HG03521 (cell line): ENCODE results near the gene DOCK9.

ENCODE experiments used
- ATAC-seq: cut with Tn5 transposase; IDR thresholded peaks from one replicate; pipeline ENCODE4 v1.9.1; 2021; ENCODE audit warnings: mild to moderate bottlenecking, moderate library complexity; ENCODE audit not compliant: unreplicated experiment

DOCK9 gene

DNA sequence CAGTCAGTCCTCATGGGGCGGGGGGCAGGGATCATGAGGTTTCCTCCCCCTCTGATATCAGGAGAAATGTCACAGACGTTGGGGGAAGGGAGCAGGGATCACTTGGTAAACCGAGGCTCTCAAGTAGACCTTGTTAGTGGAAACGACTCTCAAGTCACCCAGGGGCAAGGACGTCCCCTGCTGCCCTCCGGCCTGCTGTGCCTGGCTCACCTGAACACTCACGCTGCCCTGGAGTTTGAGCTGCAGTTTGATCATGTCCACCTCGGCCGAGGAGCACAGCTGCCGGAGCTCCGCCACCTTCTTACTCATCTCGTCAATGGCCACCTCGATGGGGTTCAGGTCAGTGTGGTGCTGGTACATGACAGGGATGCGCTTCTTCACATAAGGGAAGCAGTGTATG is 177.8 kb downstream of the DOCK9 start:
- ATAC-seq, result no peak

DNA sequence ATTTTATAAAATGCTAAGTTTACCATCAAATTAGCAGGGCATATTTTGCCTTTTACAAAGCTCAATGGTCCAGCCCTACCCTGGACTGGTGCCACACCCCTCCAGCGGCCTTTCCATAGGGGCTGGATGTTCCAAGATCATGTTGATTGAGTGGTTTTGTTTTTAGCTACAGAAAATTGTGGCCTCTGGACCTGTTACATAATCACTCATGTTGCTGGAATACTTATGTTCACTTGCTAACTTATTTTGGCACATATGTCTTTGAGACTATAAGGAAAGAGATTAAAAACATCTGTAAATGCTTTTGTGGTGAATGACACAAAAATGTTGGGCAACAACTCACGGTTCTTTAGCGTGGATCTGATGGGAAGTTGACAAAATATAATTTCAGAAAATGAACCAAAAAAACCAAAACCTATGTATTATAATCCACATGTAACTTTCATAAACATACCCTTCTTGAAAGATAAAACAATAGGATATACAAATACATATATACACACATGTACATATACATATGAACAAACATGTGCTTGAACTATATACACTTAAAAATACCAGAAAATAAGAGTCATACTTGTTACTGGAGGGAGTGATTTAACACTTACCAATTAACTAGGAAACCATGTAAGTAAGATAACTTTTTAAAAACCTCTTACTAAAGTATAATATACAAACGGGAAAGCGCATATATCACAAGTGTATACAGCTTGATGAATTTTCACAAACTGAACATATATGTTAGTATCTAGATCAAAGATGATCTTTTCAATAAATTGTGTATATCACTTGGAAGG is 178.8 kb downstream of the DOCK9 start:
- no peak for ATAC-seq

DNA sequence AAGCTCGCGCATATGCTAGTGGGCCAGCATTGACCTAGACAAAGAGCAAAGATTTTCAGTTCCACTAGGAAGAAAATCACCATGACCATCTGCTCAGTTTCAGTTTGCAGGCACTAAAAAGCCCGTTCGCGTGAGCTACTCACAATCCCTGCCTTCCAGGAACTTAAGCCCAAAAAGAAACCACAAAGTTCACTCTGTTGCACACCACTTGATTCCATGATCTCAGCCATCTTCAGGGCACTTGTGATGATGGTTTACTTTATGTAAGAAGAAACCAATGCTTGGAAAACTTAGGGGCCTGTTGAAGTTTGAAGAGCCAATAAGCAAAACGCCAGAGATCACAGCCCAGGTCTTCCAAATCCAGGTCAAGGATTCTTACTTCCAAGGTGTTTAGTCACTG is 180.4 kb downstream of the DOCK9 start:
- no peak for ATAC-seq

DNA sequence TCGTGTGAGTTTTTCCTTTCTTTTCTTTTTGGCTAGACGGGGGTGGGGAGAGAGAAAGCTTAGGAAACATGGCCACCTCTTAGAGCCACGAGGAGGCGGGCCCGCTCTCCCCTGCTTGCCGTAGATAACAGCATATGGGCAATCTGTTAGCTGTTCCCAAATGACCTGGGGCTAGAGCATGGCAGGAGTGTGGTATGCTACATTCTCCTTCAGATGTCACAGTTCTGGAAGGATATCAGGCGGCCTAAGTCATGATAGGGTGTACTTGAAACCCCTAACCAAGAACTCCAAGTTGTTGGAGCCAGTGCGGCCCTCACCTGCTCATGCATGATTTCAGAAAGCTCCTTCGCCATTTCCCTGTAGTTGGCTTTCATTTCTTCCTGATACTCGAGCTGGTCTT is 181.1 kb downstream of the DOCK9 start:
- no peak for ATAC-seq

DNA sequence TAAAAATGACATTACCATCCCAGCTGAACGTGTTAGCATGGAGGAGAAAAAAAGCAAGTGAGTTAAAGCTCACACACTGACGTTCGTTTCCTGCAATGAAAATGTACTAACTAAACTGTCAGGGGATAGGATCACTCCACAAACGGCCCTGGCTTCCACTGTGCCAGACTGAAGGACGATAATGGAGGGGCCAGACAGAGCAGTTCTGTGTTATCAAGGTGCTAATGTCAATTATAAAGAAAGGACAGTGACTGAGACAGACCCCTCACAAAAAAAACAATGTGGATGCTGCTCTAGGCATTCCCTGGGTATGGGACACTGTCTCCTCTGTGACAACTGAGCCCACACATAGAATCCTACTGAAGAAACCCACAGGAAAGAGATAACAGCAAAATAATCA is 181.7 kb downstream of the DOCK9 start:
- ATAC-seq, result no peak

DNA sequence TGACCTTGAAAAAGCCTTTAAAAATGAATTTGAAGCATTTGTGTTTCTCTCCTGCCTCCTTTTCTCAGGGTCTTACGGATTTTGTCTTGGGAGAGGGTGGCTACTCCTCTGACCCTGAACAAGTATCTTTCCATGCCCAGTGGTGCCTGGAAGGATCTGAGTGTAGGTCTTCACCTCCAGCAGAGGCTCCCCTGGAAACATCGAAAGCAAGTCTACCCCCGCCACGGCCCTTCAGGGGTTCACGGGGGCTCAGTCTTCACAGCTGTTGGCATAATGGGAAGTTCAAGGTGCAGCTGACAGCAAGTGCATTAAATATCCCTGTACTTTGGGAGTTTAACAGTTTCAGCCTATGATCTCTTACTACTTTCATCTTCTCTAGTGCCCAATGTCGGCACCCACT is 182.6 kb downstream of the DOCK9 start:
- ATAC-seq, result no peak

DNA sequence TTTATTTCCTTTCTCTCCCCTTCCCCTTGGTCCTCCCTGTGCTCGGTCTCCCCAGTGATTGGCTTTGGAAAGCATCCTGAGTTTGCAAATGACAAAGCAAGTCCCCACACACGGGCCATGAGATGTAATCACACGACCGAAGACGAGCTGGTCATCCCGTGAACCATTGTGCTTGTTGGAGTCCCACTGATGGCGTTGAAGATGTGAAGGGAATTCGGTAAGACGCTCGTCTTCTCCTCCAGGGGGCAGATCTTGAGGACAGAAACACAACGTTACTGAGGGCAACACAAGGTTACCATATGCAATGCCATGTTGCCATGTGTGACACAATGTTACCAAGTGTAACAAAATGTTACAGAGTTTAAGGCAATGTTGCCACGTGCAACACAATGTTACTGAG is 183.4 kb downstream of the DOCK9 start:
- no peak for ATAC-seq

DNA sequence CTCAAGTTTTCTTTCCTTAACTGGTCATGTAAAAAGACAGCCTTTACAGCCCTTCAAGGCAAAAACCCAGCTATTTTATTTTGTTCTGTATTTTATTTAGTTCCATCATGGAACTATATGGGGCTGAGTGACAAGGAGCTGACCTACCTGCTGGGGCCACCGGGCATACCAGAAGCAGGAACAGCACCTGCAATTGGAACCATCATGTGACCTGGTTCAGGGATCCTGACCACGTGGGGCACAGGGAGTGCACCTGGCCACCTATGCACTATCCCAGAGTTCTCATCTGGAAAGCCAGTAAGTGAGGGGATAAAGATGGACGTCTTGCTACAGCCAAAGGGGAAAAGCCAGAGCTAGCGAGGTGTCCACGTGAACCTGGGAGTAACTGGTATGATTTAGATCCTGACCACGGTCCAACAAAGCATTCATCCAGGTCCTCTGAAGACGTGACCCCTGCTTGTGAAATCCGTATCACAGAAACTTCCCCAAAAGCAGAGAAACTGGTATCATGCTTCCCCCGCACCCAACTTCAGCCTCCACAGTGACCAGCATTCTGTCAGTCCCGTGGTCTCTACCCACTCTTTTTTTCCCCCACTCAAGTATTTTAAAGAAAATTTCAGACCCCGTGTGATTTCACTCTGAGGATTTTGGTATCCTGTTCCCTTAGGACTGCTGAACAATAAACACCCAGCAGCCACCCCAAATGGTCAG is 184.9 kb downstream of the DOCK9 start:
- no peak for ATAC-seq

DNA sequence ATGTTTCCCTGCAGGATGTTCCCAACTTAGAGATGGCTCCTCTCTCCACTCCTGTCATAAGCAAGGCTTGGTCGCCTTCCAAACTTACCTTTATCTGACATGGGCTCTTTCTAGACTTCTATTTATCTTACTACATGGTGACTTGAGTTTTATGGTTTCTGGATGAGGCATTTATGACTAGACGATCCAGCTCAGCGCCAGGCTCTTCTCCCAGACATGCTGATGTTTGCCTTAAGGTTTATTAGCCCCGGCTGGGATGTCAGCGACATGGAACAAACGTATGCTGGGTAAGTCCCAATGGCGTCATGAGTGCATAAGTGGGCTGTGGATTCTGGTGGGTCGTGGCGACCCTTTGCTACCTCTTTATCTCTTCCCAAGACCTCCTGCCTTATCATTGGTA is 185.5 kb downstream of the DOCK9 start:
- no peak for ATAC-seq

DNA sequence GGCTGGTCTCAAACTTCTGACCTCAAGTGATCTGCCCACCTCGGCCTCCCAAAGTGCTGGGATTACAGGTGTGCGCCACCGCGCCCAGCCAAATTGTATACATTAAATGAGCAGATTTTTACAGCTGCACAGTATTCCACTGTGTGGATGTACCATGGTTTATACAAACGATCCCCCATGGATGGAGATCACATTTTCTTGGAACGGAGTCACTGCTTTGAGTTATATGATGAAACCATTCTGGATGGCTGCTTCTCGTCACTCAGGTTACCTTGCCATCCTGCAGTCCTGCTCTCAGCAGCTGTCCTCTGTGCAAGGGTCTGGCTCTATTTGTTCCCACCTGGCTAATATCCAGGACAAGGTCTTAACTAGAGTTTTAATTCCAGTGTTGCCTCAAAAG is 186.3 kb downstream of the DOCK9 start:
- ATAC-seq, result no peak

DNA sequence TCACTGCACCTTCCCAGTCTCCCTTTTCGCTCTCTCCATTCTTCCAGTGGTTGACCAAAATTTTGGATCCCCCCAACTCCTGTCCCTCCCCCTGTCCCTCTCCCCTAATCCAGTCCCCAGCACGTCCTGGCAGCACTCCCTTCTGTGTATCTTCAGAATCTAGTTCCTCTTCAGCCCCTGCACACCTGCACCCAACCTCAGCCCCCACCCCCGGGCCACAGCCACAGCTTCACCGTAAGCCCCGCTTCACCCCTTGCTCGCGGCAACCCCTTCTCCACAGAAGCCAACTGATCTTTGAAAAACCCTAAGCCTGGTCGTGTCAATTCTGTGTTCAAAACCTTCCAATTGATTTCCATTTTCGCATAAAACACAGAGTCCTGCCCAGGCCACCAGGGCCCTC is 189.9 kb downstream of the DOCK9 start:
- no peak for ATAC-seq

DNA sequence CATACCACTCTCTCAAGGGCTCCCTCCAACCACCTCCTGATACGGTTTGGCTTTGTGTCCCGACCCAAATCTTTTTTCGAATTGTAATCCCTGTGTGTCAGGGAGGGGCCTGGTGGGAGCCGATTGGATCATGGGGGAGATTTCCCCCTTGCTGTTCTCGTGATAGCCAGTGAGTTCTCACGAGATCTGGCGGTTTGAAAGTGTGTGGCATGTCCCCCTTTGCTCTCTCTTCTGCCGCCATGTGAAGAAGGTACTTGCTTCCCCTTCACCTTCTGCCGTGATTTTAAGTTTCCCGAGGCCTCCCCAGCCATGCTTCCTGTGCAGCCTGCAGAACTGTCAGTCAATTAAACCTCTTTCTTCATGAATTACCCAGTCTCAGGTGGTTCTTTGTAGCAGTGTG is 190.7 kb downstream of the DOCK9 start:
- ATAC-seq, result no peak

DNA sequence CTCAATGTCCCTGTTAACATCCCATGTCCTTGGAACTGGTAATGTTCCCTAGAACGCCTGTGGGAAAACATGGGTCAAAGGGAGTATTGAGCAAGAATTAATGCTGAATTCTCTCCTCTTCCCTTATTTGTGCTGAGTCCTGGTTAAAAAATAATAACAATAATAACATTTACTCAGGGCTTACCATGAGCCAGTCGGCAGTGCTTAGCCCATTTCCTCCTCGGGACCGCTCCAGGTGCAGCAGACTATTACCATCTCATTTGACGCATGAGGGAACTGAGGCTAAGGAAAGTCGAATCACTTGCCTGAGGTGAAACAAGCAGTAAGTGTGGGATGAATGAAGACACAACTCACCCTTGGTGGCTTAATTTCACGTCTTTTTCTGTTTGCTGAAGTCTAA is 191.8 kb downstream of the DOCK9 start:
- ATAC-seq, result no peak

DNA sequence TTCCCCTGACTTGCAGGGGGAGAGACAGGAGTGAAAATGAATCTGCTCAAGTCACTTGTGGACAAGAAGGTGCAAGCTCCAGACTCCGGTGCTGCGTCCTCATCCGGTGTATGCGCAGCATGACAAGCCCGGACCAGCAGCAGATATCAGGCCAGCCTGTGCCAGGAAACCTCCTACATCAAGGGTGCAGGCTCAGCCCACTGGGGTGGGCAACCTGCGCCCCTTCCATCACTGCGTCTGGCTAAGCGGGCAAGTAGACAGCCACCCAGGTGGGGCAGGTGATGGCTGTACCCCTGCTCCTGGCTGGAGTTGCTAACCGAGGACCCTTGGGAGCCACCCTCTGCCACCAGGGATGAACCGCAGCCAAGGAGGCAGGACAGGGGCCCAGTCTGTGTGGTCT is 192.5 kb downstream of the DOCK9 start:
- ATAC-seq, result no peak

DNA sequence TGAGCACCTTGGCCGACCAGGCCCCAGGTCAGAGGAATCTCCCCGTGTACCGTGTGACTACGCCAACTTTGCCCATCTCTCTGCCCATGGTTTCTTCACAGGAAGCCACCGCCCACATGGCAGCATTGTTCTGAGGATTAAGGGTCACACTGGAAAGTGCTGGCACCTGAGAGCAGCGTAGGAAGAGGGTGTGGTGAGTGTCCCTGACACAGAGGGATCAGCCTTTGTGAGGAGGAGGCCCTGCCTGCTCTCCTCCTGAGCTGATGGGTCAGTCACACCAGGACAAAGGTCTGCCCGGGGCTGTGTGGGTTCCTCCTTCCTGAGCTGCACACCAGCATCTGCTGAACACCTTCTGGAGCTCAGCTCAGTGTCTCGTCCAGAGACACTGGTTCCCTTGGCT is 193.2 kb downstream of the DOCK9 start:
- ATAC-seq, result no peak

DNA sequence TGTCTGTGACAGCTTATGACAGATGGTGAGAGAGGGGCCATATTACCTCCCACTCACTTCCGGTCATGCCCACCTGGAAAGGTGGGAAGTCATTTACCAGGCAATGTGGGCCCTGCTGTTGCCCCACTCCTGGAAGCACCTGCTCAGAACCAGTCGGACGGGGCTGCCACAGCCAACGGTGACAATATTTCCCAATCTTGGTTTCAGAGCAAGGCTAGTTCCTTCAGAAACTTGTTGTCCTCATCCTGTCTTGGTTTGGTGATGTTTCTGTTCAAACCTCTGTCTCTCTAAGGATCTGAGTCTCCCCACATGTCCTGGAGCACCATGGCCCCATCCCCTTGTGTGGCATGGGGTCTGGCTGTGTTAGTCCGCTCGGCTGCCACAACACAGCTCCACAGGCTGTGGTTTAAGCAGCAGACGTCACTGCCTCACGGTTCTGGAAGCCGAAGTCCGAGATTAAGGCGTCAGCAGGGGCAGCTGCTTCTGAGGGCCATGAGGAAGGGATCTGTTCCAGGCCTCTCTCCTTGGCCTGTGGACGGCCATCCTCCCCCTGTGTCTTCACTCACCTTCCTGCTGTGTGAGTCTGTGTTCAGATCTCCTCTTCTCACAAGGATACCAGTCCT is 193.9 kb downstream of the DOCK9 start:
- no peak for ATAC-seq

DNA sequence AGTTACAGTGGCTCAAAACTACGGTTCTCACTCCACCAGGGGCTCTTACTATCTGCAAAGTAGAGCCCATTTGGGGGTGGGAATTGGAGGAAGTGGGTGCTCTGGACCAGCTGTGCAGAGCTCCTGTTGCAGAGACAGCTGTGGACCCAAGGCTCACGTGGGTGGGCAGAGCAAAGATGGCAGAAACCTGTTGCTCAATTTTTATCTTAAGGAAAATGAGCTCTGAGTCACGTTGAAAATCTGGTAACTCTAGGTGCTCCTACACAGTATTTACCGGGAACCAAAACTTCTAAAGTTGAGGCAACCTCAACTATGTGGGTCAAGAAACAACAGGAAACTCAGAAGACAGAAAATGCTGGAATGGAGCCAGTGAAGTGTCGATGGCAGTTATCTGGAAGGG is 195.2 kb downstream of the DOCK9 start:
- no peak for ATAC-seq

DNA sequence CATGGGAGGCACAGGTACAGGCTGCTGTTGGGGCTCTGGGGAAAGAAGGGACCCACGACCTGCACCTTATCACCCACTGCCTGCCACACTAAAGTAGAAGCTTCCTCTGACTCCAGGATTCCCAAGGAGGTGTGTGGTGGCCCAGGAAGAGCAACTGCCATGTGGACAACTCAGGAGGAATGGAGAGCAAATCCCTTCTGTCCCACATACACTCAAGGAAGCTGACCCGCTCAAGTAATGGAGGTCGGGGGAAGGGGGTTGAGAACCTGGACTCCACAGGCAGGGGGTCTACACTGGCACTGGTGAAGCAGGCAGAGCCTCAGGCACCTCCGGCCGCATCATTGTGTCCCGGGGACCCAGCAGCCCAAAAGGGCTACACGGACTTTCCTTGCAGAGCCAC is 196.0 kb downstream of the DOCK9 start:
- ATAC-seq, result no peak

DNA sequence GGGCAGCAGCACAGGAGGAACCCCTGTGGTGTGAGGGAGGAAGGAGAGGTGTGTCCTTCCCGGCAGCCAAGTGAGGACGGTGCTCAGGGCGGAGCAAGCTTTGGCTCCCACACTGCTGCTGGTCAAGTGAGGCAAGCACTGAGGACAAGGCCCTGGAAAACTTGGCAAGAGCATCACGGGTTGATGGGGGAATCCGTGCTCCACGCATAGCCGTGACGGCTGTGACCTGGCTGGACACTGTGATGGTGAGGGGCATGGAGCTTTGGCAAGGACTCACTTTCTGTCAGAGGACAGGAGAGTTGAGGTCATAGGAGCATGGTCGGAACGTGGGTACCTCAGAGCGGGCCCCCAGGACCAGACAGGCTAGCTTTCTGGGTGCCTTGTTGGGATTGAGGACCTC is 196.4 kb downstream of the DOCK9 start:
- ATAC-seq, result no peak

DNA sequence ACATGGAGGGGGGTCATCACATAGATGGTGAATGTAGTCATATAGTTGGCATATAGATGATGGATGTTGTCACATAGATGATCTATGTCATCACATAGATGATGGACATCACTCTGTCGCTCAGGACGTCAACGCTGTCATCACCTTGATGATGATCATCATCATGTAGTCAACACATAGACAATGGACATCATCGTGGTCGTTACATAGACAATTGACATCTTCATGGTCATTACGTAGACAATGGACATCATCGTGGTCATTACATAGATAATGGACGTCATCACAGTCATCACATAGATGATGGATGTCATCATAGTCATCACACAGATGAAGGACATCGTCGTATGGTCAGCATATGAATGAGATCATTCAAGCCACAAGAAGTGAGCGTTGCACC is 196.8 kb downstream of the DOCK9 start:
- ATAC-seq, result no peak

DNA sequence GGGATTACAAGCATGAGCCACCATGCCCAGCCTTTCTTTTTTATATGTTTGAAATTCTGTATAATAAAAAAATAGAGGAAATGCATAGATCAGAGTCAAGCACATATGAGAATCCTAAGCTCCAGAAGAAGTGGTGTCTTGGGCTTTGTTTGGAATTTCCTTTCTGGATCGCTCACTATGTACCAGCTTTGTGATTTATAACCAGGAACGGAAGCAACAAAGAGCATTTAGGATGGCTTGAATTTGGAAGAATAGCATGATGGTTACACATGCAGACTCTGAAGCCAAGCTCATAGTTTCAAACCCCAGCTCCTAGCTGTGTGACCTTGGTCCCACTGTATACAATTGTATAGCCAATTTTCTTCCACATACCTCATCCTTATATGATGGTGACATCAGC is 197.4 kb downstream of the DOCK9 start:
- no peak for ATAC-seq

DNA sequence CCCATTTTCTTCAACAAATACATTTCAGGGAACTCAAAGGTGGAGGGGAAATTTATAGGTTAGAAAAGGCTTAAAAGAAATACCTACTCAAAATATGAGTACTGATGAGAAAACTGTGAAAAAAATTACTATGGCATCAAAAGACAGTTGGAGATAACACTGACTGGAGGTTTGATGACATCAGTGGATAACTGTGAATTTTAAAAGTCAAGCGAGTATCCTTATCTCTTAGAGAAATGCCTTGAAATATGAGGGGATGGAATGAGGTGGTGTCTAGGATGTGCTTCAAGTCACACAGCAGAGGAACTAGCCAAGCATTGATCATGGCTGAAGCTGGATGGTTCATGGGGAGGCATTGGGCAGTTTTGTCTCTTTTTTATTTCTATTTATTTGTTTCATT is 198.2 kb downstream of the DOCK9 start:
- ATAC-seq, result no peak
